ENCODE data around the gene PTPN3. TPM values are rescaled to one million over a fixed set of nuclear protein-coding genes. Genes with fewer than 3 reads are reported as not detected.

PTPN3 gene
- total RNA-seq, 1 experiment from 2014 or later, result 0.20 TPM

DNA sequence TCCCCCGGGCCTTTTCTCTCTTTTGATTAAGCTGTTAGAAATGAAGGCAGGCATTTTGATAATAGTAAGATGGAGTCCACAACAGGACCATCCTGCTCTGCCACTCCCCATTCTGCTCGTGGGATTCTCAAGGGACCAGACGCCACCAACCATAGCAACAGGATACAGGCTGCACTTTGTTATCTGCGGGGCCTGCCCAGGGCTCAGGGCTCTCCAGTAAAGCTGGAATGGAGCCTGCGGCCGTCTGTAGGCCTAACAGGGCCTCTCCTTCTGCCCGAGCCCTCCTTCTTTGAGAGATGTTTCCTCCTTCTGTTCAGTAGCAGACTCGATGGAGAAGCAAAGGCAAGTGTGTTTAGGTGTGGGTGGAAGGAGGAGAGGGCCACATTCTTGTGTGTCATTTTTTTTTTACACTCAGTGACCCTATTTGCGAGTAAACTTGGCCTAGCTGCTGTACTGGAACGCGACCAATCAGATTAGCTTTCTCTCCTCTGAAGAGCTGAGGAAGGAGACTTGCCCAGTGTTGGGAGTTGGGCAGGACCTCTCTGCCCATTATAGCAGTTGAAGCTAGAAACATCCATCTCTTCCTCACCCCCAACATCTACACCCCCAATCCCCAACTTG is 168.4 kb downstream of the PTPN3 start:
- no peak for DNase-seq (ENCODE audit: low spot score)
- in situ Hi-C loops (cut with HindIII; ENCODE audit: low sequenced_read_pairs), result no loop called here

DNA sequence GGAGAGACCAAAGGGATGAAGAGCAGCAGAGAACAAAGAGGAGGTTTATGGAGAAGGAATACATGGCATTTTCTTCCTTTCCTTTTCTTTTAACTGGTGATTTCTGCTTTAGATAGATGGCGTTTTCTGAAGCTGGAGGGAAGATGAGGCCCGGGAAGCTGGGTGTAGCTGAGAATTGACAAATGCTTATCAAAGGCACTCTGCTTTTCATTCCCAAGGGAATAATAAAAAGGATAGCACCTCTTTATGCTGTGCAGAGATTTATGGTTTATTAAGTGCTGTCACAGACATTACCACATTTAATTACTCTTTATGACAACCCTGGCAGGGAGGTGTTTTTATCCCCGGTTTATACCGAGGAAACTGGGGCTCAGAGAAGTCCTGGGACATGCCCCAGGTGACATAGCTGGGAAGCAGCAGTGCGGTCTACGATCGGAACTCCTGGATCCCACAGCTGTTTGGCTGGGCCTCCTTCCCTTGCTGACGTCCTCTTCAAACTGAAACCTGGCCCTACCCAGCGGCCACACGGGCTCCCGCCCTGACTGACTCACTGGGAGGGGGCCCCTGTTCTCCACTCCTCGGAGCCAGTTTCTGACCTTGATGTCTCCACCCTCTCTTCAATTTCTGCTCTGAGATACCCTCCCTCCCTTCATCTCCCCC is 169.0 kb downstream of the PTPN3 start:
- in situ Hi-C loops (cut with HindIII; ENCODE audit: low sequenced_read_pairs), result no loop called here
- DNase-seq (ENCODE audit: low spot score), result no peak

Other genes starting within 250 kb of the PTPN3 start
- gene EPB41L4B, start 177.2 kb downstream of the PTPN3 start, total RNA-seq (2014; rRNA removed; shearing (Covaris generic)), result 3.2 and 6.5 TPM in 2 replicates

Data from G401 (cell line).